Measurements from ENCODE around the gene ENPP6.
"Not testable (repeated sequence)": the region's sequence is repeated elsewhere in the genome, so short reads cannot be mapped to it uniquely, and the experiment has no call there.

Gene ENPP6

DNA sequence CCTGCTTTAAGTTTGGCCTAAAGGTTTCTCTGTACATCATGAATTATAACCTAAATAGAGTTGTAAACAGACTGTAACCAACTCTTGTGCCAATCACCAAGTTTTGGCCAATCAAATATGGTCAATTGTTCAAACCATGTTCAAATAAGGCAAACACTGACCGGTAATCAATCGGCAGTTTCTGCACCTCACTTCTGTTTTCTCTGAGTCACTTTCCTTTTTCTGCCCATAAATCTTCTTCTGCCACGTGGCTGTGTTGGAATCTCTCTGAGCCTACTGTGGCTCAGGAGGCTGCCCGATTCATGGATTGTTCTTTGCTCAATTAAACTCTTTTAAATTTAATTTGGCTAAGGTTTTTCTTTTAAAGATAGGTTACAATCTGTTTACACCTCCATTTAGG lies 16.5 kb upstream of the ENPP6 start:
- no peak for DNase-seq

DNA sequence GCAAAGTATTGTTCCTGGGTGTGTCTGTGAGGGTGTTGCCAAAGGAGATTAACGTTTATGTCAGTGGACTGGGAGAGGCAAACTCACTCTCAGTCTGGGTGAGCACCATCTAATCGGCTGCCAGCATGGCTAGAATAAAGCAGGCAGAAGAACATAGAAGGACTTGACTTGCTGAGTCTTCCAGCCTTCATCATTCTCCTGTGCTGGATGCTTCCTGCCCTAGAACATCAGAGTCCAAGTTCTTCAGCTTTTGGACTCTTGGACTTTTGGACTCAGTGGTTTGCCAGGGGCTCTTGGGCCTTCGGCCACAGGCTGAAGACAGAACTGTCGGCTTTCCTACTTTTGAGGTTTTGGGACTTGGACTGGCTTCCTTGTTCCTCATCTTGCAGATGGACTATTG lies 15.3 kb upstream of the ENPP6 start:
- no peak for DNase-seq

DNA sequence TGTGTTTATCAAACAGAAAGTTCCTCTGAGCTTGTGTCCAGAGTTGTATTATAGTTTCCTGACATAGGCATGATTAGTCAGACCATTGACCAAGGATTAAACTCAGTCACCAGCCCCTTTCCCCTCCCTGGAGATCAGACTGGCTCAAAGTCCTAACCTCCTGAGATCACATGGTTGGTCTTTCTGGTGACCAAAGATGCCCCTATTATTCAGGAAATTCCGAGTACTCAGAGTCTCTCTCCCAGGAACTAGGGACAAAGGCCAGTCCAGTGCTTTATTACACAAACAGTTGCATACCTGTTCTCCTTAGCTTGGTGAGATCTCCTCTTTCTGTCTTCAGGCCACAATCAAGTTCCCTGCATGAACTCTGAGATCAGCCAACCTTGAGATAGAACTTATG lies 14.5 kb upstream of the ENPP6 start:
- DNase-seq = no peak

DNA sequence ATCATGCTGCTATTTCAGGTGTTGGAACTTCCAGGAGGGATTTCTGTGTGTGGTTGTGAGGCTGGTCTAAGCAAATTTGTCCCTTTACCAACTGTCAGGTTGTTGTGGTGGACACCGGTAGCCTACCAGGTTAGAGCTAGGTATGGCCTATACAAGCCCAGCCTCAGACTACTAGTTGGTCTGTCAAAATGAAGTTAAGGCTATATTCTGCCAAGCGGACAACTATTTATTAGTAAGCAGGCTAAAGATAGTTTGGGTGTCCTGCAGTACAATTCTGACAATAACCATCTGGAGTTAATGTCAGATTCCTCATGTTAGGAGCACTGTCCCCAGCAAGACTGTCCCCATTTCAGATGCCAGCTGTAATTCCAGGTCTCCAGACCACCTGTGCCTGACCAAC lies 13.9 kb upstream of the ENPP6 start:
- DNase-seq = no peak

DNA sequence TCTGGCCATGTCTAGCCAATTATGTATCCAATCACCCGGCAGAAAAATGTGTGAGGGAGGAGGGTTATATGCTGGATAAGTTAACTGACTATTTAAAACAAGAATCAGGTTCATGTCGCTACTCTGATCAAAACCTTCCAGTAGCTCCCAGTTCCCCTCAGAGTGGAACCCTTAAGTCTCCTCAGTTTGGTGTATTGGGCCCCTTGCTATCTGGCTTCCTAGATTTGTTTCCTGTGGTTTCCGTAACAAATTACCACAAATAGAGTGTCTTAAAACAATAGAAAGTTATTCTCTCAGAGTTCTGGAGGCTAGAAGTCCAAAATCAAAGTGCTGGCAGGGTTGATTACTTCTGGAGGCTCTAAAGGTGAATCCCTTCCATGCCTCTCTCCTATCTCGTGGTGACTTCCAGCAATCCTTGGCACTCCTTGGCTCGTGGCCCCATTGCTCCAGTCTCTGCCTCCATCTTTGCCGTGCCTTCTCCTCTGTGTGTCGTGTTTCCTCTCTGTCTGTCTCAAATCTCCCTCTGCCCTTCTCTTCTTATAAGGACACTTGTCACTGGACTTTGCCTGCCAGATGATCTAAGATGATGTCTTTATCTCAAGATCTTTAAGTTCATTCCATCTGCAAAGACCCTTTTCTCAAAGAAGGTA lies 10.5 kb upstream of the ENPP6 start:
- DNase-seq = no peak

GRCh38 chr4:184216515-184216914 lies 1.2 kb downstream of the ENPP6 start:
- no peak for DNase-seq

GRCh38 chr4:184215709-184216328 lies 1.9 kb downstream of the ENPP6 start:
- DNase-seq = no peak

- no peak for DNase-seq
Measured at GRCh38 chr4:184214931-184215330, 2.7 kb downstream of the ENPP6 start.

GRCh38 chr4:184207734-184208607 lies 9.7 kb downstream of the ENPP6 start:
- not testable (repeated sequence) for DNase-seq

DNA sequence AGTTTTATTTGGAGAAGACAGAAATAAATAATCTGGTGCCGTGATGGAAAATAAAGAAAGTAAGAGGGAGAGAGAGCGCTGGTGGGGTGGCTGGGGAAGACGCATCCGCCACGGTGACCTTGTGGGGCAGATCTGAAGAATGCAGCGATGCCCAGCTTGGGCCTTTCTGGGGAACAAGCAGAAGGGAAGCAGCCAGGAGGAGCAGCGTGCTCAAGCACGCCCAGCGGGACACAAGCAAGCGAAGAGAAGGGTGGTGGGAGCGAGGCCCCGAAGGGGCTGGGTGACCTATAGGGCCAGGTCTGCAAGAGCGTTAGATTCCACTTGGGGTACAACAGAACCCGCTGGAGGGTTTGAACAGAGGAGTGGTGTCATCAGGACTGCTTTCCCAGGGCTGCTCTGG lies 12.4 kb downstream of the ENPP6 start:
- DNase-seq = no peak

DNA sequence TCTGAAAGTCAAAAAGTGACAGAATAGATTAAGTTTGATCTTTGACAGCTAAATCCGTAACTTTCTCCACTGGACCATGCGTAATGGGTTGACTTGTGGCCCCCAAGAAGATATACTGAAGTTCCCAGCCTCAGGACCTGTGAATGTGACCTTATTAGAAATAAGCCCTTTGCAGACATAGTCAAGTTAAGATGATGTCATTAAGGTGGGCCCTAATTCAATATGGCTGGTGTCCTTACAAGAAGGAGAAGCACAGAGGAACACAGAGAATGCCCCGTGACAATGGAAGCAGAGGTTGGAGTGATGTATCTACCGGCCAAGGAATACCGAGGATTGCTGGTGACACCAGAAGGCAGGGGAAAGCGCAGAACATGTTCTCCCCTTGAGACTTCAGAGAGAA lies 14.4 kb downstream of the ENPP6 start:
- DNase-seq = no peak

GRCh38 chr4:184201179-184201578 lies 16.5 kb downstream of the ENPP6 start:
- no peak for DNase-seq

DNA sequence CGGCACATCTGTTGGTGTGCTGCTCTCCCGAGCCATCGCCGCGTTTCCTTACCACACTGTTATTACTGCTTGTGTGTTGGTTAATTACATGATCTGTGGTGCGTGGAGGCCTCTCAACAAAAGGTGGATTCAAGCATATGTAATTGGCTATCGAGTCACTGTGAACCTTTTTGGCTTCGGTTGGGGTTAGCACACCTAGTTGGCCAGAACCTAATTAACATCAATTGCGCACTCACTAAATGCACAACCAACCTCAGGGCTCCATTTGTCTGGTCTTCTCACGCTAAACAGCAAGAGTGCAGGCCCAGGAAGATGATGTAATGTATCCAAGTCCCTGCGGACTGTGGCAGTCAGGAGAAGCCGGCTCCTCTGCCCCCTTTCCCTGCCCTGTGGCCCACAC lies 17.4 kb downstream of the ENPP6 start:
- no peak for DNase-seq

DNA sequence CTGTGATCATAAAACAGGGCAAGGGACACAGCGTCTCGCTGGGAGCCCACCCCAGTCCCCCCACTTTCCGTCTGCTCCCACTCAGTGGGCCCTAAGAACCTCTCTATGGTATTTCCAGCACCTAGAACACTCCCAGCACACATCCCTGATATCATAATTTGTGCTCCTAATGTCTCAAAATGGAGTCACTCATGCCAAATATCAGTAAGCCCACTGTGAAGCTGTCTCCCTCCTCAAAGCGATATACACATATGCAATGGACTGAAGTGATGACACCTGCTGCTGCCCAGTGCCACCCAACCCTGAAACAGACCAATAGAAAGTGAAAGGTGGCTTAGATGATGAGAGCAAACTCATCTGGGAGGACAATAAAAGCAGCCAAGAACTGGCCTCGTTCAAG lies 17.9 kb downstream of the ENPP6 start:
- no peak for DNase-seq

DNA sequence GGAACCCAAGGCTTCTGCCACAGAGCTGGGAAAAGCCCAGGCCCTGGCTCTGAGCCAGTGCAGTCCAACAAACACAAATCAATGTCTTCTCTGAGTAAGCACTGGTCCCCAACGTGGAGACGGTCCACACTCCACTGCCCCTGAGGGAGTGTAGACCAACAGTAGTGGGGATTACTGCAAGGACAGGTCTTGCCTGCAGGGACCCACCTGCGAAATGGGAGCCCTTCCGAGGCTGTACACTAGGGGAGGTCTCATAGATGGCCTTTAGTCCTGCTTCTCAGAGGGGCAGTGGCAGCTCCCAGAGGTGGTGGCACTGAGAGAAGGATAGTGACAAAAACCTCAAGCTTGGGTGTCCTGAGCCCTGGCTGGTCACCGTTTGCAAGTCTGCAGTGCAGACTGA lies 19.5 kb downstream of the ENPP6 start:
- DNase-seq = no peak

- DNase-seq = no peak
Measured at GRCh38 chr4:184197536-184198082, 20.1 kb downstream of the ENPP6 start.

GRCh38 chr4:184196730-184197385 lies 20.8 kb downstream of the ENPP6 start:
- DNase-seq = no peak

DNA sequence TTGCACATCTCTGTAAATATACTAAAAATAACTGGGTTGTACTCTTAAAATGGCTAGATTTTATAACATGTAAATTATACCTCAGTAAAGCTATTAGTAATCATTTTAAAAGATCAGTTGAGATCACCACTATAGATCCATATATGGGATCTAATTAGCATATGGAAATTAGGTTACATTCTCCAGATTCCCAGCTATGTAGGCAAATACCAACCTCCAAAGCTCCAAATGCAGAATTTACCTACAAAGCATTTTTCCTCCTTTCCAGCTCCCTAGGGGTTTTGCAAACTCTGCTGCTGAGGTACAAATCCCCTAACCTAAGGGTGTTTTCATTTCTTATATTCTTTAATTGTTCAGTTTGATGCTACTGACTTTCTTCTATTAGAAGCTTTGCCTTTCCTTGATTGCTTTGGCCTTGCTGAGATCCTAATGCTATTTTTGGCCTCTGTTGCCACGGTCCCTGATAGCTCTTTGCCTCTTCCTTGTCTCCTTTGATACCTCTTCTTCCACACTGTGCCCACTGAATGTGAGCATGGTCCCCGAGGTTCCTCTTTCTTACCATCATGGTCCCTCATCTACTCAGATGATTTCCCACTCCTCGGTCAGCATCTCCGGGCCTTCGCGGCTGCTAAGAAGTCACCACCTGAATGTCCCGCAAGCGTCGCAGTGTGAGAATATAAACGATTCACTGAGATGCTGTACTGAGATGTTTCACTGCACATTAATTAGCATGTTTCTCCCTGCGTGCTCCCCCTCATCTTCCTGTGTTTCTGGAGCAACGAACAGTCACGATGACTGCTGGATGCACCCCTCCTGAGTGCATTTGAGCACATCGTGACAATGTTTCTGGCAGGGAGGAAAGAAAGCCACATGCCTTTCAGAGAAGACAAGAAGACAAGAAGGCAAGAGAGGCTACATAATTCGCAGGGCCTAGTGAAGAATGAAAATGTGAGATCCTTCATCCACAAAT lies 23.8 kb downstream of the ENPP6 start:
- no peak for DNase-seq

DNA sequence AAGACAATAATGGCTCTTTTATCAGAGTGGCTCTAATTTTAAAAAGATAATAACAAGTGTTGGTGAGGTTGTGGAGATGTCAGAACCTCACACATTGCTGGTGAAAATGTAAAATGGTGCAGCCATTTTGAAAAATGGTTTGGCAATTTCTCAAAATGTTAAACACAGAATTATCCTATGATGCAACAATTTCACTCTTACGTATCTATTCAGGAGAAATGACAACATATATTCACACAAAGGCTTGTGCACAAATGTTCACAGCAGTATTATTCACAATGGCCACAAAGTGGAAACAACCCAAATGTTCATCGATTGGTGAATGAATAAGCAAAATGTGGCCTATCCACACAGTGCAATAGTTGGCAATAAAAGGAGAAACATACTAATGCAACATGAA lies 24.7 kb downstream of the ENPP6 start:
- no peak for DNase-seq

DNA sequence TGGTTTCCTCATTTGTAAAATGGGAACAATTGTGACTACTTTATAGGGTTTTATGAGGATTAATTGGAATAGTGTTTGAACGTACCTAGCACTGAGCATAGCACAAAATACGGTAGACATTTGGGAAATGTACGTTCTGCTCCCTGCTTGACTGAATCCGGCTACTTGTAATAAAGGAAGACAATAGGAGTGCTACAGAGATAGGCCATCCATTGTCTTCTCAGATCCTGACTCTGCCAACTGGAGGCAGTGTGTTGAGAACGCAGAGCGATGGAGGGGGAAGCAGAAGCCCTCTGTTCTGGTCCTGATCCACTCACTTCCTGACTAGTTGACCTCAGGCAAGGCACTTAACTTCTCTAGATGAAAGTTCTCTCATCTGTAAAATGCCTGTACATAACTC lies 26.4 kb downstream of the ENPP6 start:
- DNase-seq = no peak

GRCh38 chr4:184190711-184191110 lies 27.0 kb downstream of the ENPP6 start:
- DNase-seq = no peak

DNA sequence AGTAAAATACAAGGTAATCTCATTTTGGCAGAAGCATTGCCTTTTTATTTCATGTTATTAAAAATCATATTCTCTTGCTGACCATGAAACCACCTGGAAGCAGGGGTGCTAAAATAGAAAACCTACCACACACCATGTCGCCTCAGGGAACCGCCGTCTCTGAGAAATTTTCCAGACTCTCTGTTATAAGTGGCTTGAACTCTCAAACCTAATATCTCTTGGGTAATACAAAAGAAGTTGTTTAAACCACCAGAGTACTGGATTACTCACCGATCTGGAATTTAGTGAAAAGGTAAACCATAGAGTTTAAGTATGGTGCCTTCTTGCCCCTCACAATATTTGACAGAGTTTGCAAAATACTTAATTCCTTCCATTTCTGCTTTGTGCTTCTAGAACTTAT lies 27.7 kb downstream of the ENPP6 start:
- DNase-seq = no peak

Data from hematopoietic multipotent progenitor cell treated with erythropoietin and hydrocortisone succinate and interleukin-3 and kit ligand, for 6 days (in vitro differentiated cells).